ENCODE data around the gene ZFHX2. TPM values are rescaled to one million over a fixed set of nuclear protein-coding genes. Genes with fewer than 3 reads are reported as not detected.
A peak's percentile ranks its signal among the peaks of the same experiment; 100 is the strongest.

The ZFHX2 gene
- total and polyA plus RNA-seq, 2 of the 13 experiments (the other 11 are each of a cell fraction or from before 2014, with no cell fraction given): 0.17 to 0.44 TPM

GRCh38 chr14:23551266-23552028, at the start of gene ZFHX2 (continued):
- TF ChIP-seq GLMP (CRISPR knock-in tag; IDR thresholded peaks at IDR 0.05; ENCODE audit: borderline replicate concordance) (no peak), ZNF616 (CRISPR knock-in tag; IDR thresholded peaks at IDR 0.05; ENCODE audit: low read depth) (no peak), PHF20 (CRISPR knock-in tag; IDR thresholded peaks at IDR 0.05) (peak; percentile 79), ZNF780A (CRISPR knock-in tag; IDR thresholded peaks at IDR 0.05) (peak; percentile 47; the same call in 1 of the 2 replicates), ATF1 (CRISPR knock-in tag; IDR thresholded peaks at IDR 0.05) (no peak), ZNF333 (CRISPR knock-in tag; IDR thresholded peaks at IDR 0.05; ENCODE audit: borderline replicate concordance) (0 out of 2 replicates have a peak, but pooled peaks have one; percentile 76), ZNF670 (CRISPR knock-in tag; IDR thresholded peaks at IDR 0.05; ENCODE audit: borderline replicate concordance) (peak; percentile 85), SIX1 (CRISPR knock-in tag; IDR thresholded peaks at IDR 0.05; ENCODE audit: borderline replicate concordance) (peak; percentile 40; the same call in 1 of the 2 replicates), ZNF556 (CRISPR knock-in tag; IDR thresholded peaks at IDR 0.05; ENCODE audit: borderline replicate concordance) (0 out of 2 replicates have a peak, but pooled peaks have one; percentile 41), ZFP37 (CRISPR knock-in tag; IDR thresholded peaks at IDR 0.05; ENCODE audit: borderline replicate concordance) (peak; percentile 86; the same call in 1 of the 2 replicates), KAT8 (CRISPR knock-in tag; IDR thresholded peaks at IDR 0.05) (peak; percentile 95), SRF (IDR thresholded peaks at IDR 0.05; ENCODE audit: low read depth, low read length) (0 out of 2 replicates have a peak, but pooled peaks have one; percentile 37), ZNF121 (CRISPR knock-in tag; IDR thresholded peaks at IDR 0.05) (no peak), ZNF790 (CRISPR knock-in tag; IDR thresholded peaks at IDR 0.05; ENCODE audit: borderline replicate concordance) (peak; percentile 90; the same call in 1 of the 2 replicates), HNRNPLL (IDR thresholded peaks at IDR 0.05; ENCODE audit: low read depth, low read length, poor library complexity, severe bottlenecking) (peak; percentile 78), ZNF292 (CRISPR knock-in tag; IDR thresholded peaks at IDR 0.05; ENCODE audit: borderline replicate concordance, low read depth) (peak; percentile 82), PBX3 (CRISPR knock-in tag; IDR thresholded peaks at IDR 0.05; ENCODE audit: borderline replicate concordance) (no peak), ZHX1 (CRISPR knock-in tag; IDR thresholded peaks at IDR 0.05; ENCODE audit: low read depth) (no peak; the same call in 1 of the 2 replicates), GABPB1 (CRISPR knock-in tag; IDR thresholded peaks at IDR 0.05) (peak; percentile 92), RFXANK (CRISPR knock-in tag; IDR thresholded peaks at IDR 0.05) (0 out of 2 replicates have a peak, but pooled peaks have one; percentile 22), ZBTB42 (CRISPR knock-in tag; IDR thresholded peaks at IDR 0.05) (peak; percentile 97), ZMAT3 (CRISPR knock-in tag; conservative IDR thresholded peaks at IDR 0.05) (peak; percentile 63; the same call in 1 of the 2 replicates), ASH2L (IDR thresholded peaks at IDR 0.05; ENCODE audit: insufficient read length, low read depth, low read length) (peak; percentile 89), ZFP62 (CRISPR knock-in tag; IDR thresholded peaks at IDR 0.05) (no peak), KLF16 (CRISPR knock-in tag; IDR thresholded peaks at IDR 0.05) (peak in 1 of 2 experiments; percentile 72; a peak in 2 of 4 replicates)

All from HepG2 (cell line).